HTERT RPE-1 (cell line): ENCODE data around the gene IL17B.
"Not testable (repeated sequence)": the region's sequence is repeated elsewhere in the genome, so short reads cannot be mapped to it uniquely, and the experiment has no call there.

ENCODE experiments used
- in situ Hi-C: fragments of 300-500 bp; cut with MboI; formaldehyde crosslinking; loops from 4 replicates; pipeline ENCODE4 v1.14.3; 2020; ENCODE audit warnings: low sequenced_read_pairs

IL17B gene

GRCh38 chr5:149403923-149404745, 25.0 kb upstream of the IL17B start:
- in situ Hi-C loops: no loop called here

- in situ Hi-C loops: no loop called here
Observed at GRCh38 chr5:149402291-149402690, 23.2 kb upstream of the IL17B start.

GRCh38 chr5:149401051-149401450, 22.0 kb upstream of the IL17B start:
- in situ Hi-C loops: no loop called here

- in situ Hi-C loops: no loop called here
Observed at GRCh38 chr5:149400304-149400703, 21.2 kb upstream of the IL17B start.

- in situ Hi-C loops: no loop called here
Observed at GRCh38 chr5:149399775-149400174, 20.7 kb upstream of the IL17B start.

GRCh38 chr5:149398747-149399266, 19.7 kb upstream of the IL17B start:
- in situ Hi-C loops: not testable (repeated sequence)

GRCh38 chr5:149397530-149397929, 18.4 kb upstream of the IL17B start:
- in situ Hi-C loops: no loop called here

GRCh38 chr5:149394996-149395395, 15.9 kb upstream of the IL17B start:
- in situ Hi-C loops: not testable (repeated sequence)

- in situ Hi-C loops: no loop called here
Observed at GRCh38 chr5:149392718-149393117, 13.6 kb upstream of the IL17B start.

- in situ Hi-C loops: no loop called here
Observed at GRCh38 chr5:149391524-149391923, 12.4 kb upstream of the IL17B start.

- in situ Hi-C loops: not testable (repeated sequence)
Observed at GRCh38 chr5:149391076-149391475, 12.0 kb upstream of the IL17B start.

- in situ Hi-C loops: no loop called here
Observed at GRCh38 chr5:149389552-149390495, 10.7 kb upstream of the IL17B start.

- in situ Hi-C loops: no loop called here
Observed at GRCh38 chr5:149388498-149389190, 9.6 kb upstream of the IL17B start.

GRCh38 chr5:149387982-149388381, 8.9 kb upstream of the IL17B start:
- in situ Hi-C loops: no loop called here

GRCh38 chr5:149387081-149387631, 8.1 kb upstream of the IL17B start:
- in situ Hi-C loops: no loop called here

- in situ Hi-C loops: no loop called here
Observed at GRCh38 chr5:149386166-149386565, 7.1 kb upstream of the IL17B start.

- in situ Hi-C loops: no loop called here
Observed at GRCh38 chr5:149383399-149383798, 4.3 kb upstream of the IL17B start.

GRCh38 chr5:149382517-149383220, 3.6 kb upstream of the IL17B start:
- in situ Hi-C loops: no loop called here

- in situ Hi-C loops: no loop called here
Observed at GRCh38 chr5:149381986-149382338, 2.9 kb upstream of the IL17B start.
